Activated naive CD4-positive, alpha-beta T cell treated with anti-CD3 and anti-CD28 coated beads, Interleukin-2, amount 50 U/mL, for 24 hours (primary cell): ENCODE results near the gene UCN2.

Experiments
- H3K27ac Mint-ChIP-seq: one replicate; pipeline ENCODE4 v1.8.0; 2021; ENCODE audit warnings: mild to moderate bottlenecking, mixed read lengths
- H3K27me3 Mint-ChIP-seq: one replicate; pipeline ENCODE4 v1.8.0; 2021; ENCODE audit warnings: mixed read lengths
- H3K36me3 Mint-ChIP-seq: one replicate; pipeline ENCODE4 v1.8.0; 2021; ENCODE audit warnings: mixed read lengths
- H3K4me1 Mint-ChIP-seq: one replicate; pipeline ENCODE4 v1.8.0; 2021; ENCODE audit warnings: mixed read lengths
- H3K4me3 Mint-ChIP-seq: one replicate; pipeline ENCODE4 v1.8.0; 2021; ENCODE audit warnings: mild to moderate bottlenecking, mixed read lengths
- H3K9me3 Mint-ChIP-seq: one replicate; pipeline ENCODE4 v1.8.0; 2021; ENCODE audit warnings: mixed read lengths

UCN2 gene

DNA sequence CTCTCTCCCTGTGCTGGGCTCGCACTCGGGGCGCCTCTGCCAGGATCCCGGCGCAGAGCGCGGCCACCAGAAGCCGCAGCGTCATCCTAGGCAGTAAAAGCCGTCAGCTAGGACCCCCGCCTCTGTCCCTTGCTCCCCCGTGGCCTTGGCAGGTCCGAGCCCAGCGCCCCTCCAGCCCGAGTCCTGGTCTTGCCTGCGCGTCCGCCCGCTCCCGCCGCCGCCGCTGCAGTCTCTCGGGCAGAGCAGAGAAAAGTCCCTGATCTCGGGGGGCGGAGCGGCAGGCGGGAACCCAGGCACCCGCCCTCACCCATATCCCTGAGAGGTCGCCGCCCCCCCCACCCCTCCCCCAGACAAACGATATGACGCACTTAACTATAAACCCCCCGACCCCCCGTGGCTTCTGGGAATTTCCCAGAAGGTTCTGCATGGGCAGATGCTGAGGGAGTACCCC lies 31.5 kb upstream of the UCN2 start, which contains the start of gene COL7A1:
Gene COL7A1, minus strand, starts transcription at position 255 of the 451 bp plus-strand sequence. Its CDS starts 170 bp downstream, at position 85.
- no peaks in the 10 kb centered on the region for H3K4me1 Mint-ChIP-seq
- no peaks in the 10 kb centered on the region for H3K36me3 Mint-ChIP-seq
- H3K9me3 Mint-ChIP-seq, result no peaks in the 10 kb centered on the region
- no peak within 1 kb of the TSS for H3K27ac Mint-ChIP-seq
- H3K27me3 Mint-ChIP-seq, result peaks cover 7% of the 10 kb centered on the region
- H3K4me3 Mint-ChIP-seq, result peak within 1 kb of the TSS; percentile 11

DNA sequence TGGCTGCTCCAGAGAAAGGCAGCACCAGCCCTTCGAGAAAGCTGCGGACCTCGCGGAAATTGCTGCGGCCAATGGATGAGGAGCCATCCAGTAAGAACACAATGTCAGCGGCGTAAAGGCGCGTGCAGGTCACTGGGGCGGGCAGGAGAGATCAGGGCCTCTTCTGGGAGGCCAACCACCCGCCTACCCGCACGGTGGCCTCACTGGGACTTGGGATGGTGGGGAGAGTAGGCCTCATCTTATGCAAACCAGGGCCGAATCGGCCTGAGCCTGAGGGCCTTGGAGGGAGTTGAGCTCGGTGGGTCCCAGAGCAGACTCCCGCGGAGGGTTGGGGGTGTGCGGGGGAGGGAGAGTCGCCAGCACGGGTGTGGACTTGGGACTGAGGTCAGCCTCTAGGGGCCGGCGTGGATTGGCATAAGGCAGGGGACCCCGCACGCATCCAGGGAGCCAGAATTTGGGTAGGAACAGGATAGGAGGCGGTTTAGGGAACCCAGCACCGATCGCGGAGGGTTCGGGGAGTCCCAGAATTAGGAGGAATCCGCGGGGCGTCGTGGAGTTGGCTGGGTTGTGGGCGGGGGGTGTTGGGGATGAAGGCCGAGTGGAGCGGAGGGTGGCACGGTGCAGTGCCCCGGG lies 31.0 kb upstream of the UCN2 start:
- Mint-ChIP-seq H3K27ac (no peak overlapping the region), H3K4me3 (peak overlapping the region; percentile 11), H3K36me3 (no peaks in the 10 kb centered on the region), H3K4me1 (no peaks in the 10 kb centered on the region), H3K9me3 (no peaks in the 10 kb centered on the region), H3K27me3 (peaks cover 7% of the 10 kb centered on the region)

DNA sequence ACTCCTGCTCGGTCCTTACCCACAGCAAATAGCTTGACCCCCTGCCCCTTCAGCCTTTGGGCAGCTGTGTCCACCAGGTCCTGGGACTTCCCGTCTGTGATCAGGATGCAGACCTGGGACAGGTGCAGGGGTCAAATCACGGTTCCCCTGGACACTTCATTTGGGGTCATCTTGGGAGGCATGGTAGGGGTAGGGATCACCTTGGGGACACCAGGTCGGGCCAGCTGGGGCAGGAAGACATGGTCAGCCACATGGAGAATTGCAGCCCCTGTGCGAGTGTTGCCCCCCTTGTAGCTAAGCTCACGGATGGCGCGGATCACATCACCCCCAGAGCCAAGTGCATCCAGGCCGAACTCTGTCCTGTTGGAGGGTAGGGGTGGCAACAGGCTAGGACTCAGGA lies 29.8 kb upstream of the UCN2 start:
- Mint-ChIP-seq H3K4me3 (no peak overlapping the region), H3K36me3 (no peaks in the 10 kb centered on the region), H3K9me3 (no peaks in the 10 kb centered on the region), H3K27me3 (peaks cover 12% of the 10 kb centered on the region), H3K27ac (no peak overlapping the region), H3K4me1 (no peaks in the 10 kb centered on the region)

DNA sequence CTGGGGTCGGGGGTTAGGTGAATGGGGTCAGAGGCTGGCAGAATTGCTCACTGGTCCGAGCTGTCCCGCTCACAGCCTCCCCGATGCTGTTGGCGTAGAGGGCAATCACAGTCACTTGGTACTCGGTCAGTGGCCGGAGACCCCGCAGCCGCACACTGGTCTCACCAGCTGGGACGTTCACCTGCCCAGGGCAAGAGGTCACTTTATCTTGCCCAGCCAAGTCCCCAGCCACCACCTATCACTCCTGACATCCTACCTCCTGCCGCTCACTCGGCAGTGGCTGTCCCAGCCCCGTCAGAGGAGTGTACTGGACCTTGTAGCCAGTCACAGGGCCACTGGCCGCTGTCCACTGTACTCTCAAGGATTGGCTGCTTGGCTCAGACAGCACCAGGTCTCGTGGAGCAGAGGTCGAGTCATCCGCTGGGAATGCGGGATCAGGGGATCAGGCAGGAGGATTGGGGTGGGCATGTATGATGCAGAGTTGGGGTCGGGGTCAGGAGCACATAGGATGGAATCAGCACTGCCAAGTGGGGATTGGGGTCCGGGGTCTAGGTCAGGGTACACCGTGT lies 29.0 kb upstream of the UCN2 start:
- Mint-ChIP-seq H3K4me1 (no peaks in the 10 kb centered on the region), H3K36me3 (no peaks in the 10 kb centered on the region), H3K9me3 (no peaks in the 10 kb centered on the region), H3K4me3 (no peak overlapping the region), H3K27me3 (peaks cover 15% of the 10 kb centered on the region), H3K27ac (no peak overlapping the region)

DNA sequence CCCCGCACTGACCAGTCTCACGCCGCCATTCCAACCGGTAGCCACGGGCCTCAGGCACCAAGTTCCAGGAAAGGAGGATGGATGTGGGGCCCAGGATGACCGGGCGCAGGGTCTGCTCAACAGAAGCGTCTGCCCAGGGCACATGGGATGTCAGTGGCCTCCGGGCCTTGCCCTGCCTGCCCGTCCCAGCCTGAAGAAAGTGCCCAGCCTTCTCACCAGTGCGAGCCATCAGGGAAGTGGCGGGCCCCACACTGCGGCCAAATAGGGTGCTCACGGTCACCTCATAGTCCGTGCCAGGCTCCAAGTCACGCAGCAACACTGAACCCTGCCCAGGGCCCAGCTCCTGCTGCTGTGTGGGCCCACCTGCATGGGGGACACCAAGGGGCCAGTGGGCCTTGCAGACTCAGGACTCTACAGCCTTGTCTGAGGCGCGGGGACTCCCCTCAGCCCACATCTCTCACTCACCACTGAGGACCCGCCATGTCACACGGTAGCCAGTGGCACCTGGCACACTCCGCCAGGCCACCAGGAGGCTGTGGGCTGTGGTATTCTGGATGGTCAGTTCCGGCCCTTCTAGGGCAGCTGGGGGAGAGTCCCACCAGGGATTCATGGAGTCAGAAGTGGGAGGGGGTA lies 28.4 kb upstream of the UCN2 start:
- H3K27me3 Mint-ChIP-seq, result peaks cover 17% of the 10 kb centered on the region
- H3K9me3 Mint-ChIP-seq, result no peaks in the 10 kb centered on the region
- no peaks in the 10 kb centered on the region for H3K36me3 Mint-ChIP-seq
- H3K27ac Mint-ChIP-seq, result no peak overlapping the region
- no peaks in the 10 kb centered on the region for H3K4me1 Mint-ChIP-seq
- no peak overlapping the region for H3K4me3 Mint-ChIP-seq

DNA sequence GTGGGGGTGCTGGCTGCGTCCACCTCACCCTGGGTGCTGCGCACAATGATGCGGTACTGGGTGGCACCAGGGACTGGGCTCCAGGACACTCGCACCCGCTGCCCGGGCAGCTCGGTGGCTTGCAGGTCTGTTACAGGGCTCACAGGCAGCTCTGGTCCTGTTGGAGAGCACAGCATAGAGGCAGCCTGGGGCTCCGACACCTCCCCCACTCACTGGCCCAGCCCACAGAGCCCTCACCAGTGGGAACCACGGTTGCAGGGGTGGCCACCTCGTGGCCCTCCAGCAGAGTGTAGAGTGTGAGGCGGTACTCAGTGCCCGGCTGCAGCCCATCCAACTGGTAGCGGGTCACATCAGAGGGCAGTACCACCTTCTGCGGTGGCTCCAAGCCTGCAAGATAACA lies 27.9 kb upstream of the UCN2 start:
- Mint-ChIP-seq H3K4me3 (no peak overlapping the region), H3K4me1 (no peaks in the 10 kb centered on the region), H3K27ac (no peak overlapping the region), H3K36me3 (no peaks in the 10 kb centered on the region), H3K9me3 (no peaks in the 10 kb centered on the region), H3K27me3 (peaks cover 17% of the 10 kb centered on the region)

DNA sequence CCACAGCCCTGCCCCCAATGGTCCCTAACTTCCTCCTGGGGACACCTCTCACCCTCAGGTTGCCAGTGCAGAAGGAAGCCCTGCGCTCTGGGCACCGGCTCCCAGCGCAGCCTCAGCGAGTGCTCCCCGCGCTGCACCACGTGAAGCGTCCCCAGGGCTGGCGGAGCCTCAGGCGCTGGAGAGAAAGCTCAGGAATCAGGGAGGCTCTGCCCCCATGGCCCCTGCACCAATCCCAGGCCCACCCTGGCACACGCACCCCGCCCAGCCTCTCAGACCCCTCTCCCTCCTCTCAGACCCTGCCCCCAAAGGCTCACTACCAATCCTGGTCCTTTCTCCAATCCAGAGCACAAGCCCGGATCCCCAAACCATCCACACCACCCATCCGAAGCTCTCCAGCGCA lies 24.6 kb upstream of the UCN2 start:
- H3K9me3 Mint-ChIP-seq, result no peaks in the 10 kb centered on the region

DNA sequence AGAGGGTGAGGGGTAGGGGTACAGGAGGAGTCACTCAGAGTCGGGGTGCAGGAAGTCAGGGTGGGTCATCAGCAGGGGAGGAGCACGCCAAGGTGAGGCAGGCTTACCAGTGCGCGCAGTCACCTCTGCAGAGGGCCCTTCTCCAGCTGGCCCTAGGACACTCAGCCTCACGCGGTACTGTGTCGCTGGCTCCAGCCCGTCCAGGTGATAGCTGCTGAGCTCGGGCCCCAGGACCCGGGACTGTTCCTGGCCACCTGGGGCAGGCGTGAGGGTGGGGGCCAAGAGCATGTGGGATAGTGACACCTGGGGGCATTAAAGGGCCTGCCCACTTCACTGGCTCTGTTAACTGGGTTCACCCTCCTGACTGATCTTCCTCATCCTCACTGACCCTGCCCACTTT lies 24.1 kb upstream of the UCN2 start:
- Mint-ChIP-seq H3K9me3 (no peaks in the 10 kb centered on the region), H3K27me3 (peaks cover 13% of the 10 kb centered on the region), H3K4me1 (no peaks in the 10 kb centered on the region), H3K36me3 (no peaks in the 10 kb centered on the region), H3K4me3 (peak overlapping the region; percentile 19), H3K27ac (peak overlapping the region; percentile 59)

More for the DNA sequence above, 24.6 kb upstream of the UCN2 start:
- Mint-ChIP-seq H3K4me1 (no peaks in the 10 kb centered on the region), H3K27ac (peak overlapping the region; percentile 59), H3K4me3 (no peak overlapping the region), H3K36me3 (no peaks in the 10 kb centered on the region), H3K27me3 (peaks cover 14% of the 10 kb centered on the region)

DNA sequence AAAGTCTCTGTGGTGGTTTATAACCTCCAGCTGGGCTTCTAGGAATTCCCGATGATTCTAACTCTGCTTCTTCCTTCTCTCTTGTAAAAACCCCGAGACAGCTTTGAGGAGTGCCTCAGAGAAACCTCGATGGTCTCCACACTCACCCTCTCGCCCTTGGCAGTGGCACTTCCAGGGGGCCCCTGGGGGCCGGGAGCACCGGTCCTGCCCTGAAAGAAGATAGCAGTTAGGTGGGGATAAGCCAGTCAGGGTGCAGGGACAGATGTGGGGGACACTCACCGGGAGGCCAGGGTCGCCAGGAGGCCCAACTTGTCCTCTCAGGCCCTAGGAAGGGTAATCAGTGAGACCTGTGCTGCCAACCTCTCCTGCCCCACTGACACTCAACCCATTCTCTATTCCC lies 21.8 kb upstream of the UCN2 start:
- Mint-ChIP-seq H3K27me3 (peaks cover 10% of the 10 kb centered on the region), H3K4me1 (no peaks in the 10 kb centered on the region), H3K36me3 (no peaks in the 10 kb centered on the region), H3K4me3 (no peak overlapping the region), H3K9me3 (no peaks in the 10 kb centered on the region), H3K27ac (no peak overlapping the region)

DNA sequence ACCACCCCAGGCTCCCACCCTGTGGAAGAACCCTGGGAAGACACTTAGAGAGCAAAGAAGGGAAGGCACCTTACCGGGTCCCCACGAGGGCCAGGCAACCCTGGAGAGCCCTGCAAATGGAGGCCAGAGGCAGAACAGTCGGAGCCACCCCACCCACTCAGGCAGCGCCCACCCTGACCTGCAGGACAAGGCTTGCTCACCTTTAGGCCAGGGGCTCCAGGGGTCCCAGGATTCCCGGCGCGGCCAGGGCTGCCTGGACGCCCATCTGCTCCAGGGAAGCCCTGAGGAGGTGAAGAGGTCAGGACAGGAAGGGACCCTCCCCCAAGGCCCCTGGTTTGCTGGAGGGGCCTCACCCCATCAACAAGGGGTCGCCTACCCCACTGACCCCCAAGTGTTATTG lies 21.3 kb upstream of the UCN2 start:
- Mint-ChIP-seq H3K9me3 (no peaks in the 10 kb centered on the region), H3K4me1 (no peaks in the 10 kb centered on the region), H3K36me3 (no peaks in the 10 kb centered on the region), H3K27me3 (peaks cover 10% of the 10 kb centered on the region), H3K4me3 (no peak overlapping the region), H3K27ac (no peak overlapping the region)

DNA sequence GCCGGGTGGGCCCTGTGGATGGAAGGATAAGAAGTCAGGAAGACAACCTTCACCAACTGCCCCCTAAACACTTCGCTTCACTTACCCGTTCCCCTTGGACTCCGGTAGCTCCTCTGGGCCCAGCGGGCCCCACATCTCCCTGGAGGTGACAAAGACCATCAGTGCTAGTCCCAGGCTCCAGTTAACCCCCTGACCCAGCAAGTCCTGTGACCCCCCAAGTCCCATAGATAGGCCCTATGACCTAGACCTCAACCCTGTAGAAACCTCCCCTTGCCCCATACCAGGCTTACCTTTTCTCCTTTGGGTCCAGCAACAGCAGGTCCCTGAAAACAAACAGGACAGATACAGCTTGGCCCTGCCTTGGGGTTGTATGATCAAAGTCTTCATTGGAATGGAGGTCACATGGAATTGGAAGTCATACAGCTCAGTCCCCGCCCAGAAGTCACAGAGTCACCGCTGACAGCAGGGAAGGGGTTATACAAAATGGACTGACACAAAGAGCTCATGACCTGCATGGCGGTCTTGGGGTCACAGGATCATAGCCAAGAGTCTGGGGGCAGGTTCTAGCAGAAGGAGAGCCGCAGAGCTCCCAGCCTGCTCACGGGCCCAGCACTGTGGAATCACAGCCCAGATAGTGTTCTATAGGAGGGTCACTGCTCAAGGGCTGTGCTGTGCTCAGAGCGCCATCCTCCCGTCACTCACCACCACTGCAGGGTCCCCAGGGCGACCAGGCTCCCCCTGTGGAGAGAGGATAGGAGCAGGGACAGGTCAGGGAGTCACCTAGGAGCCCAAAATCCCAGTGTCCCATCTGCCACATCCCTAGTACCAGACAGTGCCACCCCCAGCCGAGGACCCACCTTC lies 18.3 kb upstream of the UCN2 start:
- Mint-ChIP-seq H3K36me3 (no peaks in the 10 kb centered on the region), H3K4me3 (no peak overlapping the region), H3K27ac (no peak overlapping the region), H3K9me3 (no peaks in the 10 kb centered on the region), H3K4me1 (no peaks in the 10 kb centered on the region), H3K27me3 (no peaks in the 10 kb centered on the region)

DNA sequence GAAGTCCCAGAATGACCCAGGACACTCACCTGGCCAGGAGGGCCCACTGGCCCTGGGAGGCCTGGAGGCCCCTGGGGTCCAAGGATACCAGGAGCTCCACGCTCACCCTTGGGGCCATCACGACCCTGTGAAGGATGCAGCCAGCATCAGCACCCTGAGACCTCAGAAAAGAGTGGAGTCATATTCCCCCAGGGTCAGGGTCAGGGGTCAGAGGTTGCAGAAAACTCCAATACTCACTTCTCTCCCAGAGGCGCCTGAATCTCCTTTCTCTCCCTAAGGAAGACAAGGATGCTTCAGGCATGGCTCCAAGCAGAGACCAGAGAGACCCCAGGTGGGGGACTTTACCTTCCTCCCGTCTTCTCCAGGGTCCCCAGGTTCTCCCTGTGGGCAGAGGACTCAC lies 13.1 kb upstream of the UCN2 start:
- Mint-ChIP-seq H3K4me1 (no peaks in the 10 kb centered on the region), H3K9me3 (no peaks in the 10 kb centered on the region), H3K4me3 (no peak overlapping the region), H3K36me3 (no peaks in the 10 kb centered on the region), H3K27ac (no peak overlapping the region), H3K27me3 (no peaks in the 10 kb centered on the region)

DNA sequence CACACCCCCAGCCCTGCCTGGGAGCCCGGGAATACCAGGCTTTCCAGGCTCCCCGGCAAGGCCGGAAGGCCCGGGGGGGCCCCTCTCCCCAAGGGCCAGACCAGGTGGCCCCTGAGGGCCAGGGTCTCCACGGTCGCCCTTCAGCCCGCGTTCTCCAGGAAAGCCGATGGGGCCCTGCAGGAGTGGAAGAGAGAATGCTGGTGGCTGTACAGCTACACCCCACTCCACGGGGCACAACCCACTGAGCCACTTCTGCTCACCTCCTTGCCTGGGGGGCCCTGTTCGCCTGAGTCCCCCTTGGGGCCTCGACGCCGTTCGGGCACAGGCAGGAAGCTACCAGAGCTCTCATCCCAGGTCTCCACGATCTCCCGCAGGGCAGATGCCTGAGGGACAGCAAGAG lies 11.8 kb upstream of the UCN2 start:
- H3K9me3 Mint-ChIP-seq, result no peaks in the 10 kb centered on the region
- no peaks in the 10 kb centered on the region for H3K27me3 Mint-ChIP-seq
- no peaks in the 10 kb centered on the region for H3K36me3 Mint-ChIP-seq
- no peak overlapping the region for H3K27ac Mint-ChIP-seq
- no peaks in the 10 kb centered on the region for H3K4me1 Mint-ChIP-seq
- no peak overlapping the region for H3K4me3 Mint-ChIP-seq

DNA sequence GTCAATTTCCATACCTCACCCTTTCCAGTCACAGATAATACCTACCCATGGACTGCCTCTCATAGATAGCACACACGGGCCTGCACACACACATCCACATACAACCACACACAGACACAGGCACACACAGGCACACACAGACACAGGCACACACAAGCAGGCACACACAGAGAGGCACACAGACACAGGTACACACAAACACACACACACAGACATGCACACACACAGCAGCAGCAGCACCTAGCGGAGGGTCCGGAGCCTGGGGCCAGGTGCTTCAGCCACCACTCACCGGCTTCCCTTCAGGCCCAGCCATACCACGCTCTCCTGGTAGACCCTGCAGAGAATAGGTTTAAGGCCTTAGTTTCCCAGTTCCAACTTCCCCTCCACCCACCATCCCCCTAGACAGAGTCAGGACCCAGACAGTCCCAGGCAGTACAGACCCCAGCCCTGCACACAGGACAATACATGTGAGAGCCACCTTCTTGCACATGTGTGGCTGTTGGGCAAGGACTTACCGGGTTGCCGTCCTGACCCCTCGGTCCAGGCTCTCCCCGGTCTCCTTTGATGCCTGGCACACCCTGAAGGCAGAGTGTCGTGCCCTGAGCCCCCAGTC lies 10.5 kb upstream of the UCN2 start:
- Mint-ChIP-seq H3K4me3 (no peak overlapping the region), H3K27me3 (no peaks in the 10 kb centered on the region), H3K4me1 (no peaks in the 10 kb centered on the region), H3K36me3 (no peaks in the 10 kb centered on the region), H3K9me3 (no peaks in the 10 kb centered on the region), H3K27ac (no peak overlapping the region)

DNA sequence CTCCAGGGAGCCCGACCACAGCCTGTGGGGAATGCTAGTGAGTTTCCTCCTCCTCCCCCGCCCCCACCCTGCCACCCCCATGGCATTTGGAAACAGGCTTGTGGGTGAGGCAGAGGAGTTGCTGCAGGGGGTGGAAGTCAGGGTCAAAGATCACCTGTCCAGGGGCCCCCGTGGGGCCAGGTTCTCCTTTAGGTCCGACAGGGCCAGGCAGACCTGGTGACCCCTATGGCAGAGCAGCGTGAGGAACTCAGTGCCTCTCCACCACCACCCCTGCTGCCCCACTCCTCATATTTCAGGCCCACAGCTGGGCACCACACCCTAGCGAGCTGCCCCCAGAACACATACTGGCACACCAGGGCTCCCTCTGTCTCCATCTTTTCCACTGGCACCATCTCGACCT lies 8.9 kb upstream of the UCN2 start:
- H3K4me3 Mint-ChIP-seq, result no peak overlapping the region
- no peaks in the 10 kb centered on the region for H3K27me3 Mint-ChIP-seq
- H3K27ac Mint-ChIP-seq, result no peak overlapping the region
- no peaks in the 10 kb centered on the region for H3K4me1 Mint-ChIP-seq
- H3K9me3 Mint-ChIP-seq, result no peaks in the 10 kb centered on the region
- H3K36me3 Mint-ChIP-seq, result no peaks in the 10 kb centered on the region
